IPS-18c (cell line): ENCODE results near the gene MAML1.
A peak's percentile ranks its signal among the peaks of the same experiment; 100 is the strongest.

Experiments used
- H3K4me3 ChIP-seq: 2 replicates; pipeline ENCODE4 v1.7.0; 2013; ENCODE audit warnings: low read depth, mild to moderate bottlenecking, low read length, moderate library complexity; ENCODE audit not compliant: insufficient read depth
- H3K9me3 ChIP-seq: one replicate; pipeline ENCODE4 v1.6.1; 2013; ENCODE audit warnings: mild to moderate bottlenecking, low read length, moderate library complexity; ENCODE audit not compliant: control insufficient read depth, insufficient read depth

Gene MAML1

GRCh38 chr5:179821298-179822058 lies 88.9 kb downstream of the MAML1 start:
- peak overlapping the region; percentile 95 for H3K4me3 ChIP-seq
- H3K9me3 ChIP-seq = no peaks in the 10 kb centered on the region

- H3K4me3 ChIP-seq = peak overlapping the region; percentile 95; the same call in 1 of the 2 replicates
- no peaks in the 10 kb centered on the region for H3K9me3 ChIP-seq
Observed at GRCh38 chr5:179822059-179822432, 89.4 kb downstream of the MAML1 start.

GRCh38 chr5:179822444-179822990 lies 89.9 kb downstream of the MAML1 start:
- Histone ChIP-seq H3K4me3 (peak overlapping the region; percentile 10; the same call in 1 of the 2 replicates), H3K9me3 (no peaks in the 10 kb centered on the region)

GRCh38 chr5:179823937-179824744 lies 91.5 kb downstream of the MAML1 start:
- H3K9me3 ChIP-seq = no peaks in the 10 kb centered on the region
- H3K4me3 ChIP-seq = no peak overlapping the region

- H3K4me3 ChIP-seq = no peak overlapping the region
- no peaks in the 10 kb centered on the region for H3K9me3 ChIP-seq
Observed at GRCh38 chr5:179824745-179825112, 92.1 kb downstream of the MAML1 start.

GRCh38 chr5:179825655-179826182 lies 93.1 kb downstream of the MAML1 start:
- no peak overlapping the region for H3K4me3 ChIP-seq
- no peaks in the 10 kb centered on the region for H3K9me3 ChIP-seq
